Adrenal gland (tissue), 12 donors: ENCODE results near the gene MIEN1. TPM values are rescaled to one million over a fixed set of nuclear protein-coding genes. Genes with fewer than 3 reads are reported as not detected.
A peak's percentile ranks its signal among the peaks of the same experiment; 100 is the strongest.

Source experiments
- DNase-seq, 7 donors: peaks; one replicate each; pipeline ENCODE4 v3.0.0-alpha.2; 2019 to 2020
- H3K27ac ChIP-seq, 5 donors: fragments of 200-600 bp; sonication (generic) in 4 of 5; 1 replicate in 3 of 5; 2 replicates in 2 of 5; pipeline versions ENCODE4 v1.5.1 to v1.8.0; 2016 to 2020; ENCODE audit warnings: mild to moderate bottlenecking in 1 of 5
- H3K27me3 ChIP-seq: fragments of 200-600 bp; 2 replicates; pipeline ENCODE4 v1.8.0; 2021
- H3K36me3 ChIP-seq, 2 donors: fragments of 200-600 bp; replicated peaks in 1 of 2; 1 replicate in 1 of 2; 2 replicates in 1 of 2; pipeline versions ENCODE4 v1.5.1 to v1.8.0; 2018 to 2022
- H3K4me1 ChIP-seq, 2 donors: fragments of 200-600 bp; replicated peaks in 1 of 2; 1 replicate in 1 of 2; 2 replicates in 1 of 2; pipeline versions ENCODE4 v1.5.1 to v1.8.0; 2018 to 2021
- H3K4me3 ChIP-seq, 4 donors: fragments of 200-600 bp; sonication (generic) in 3 of 4; one replicate each; pipeline ENCODE4 v1.5.1; 2016 to 2018
- H3K9me3 ChIP-seq, 3 donors: fragments of 200-600 bp; sonication (generic) in 1 of 3; replicated peaks in 1 of 3; 1 replicate in 2 of 3; 2 replicates in 1 of 3; pipeline versions ENCODE4 v1.5.1 to v1.8.0; 2016 to 2021
- CTCF ChIP-seq, 6 experiments: fragments of 450-650 bp in 4 of 6; fragments of 200-600 bp in 2 of 6; sonication (generic) in 1 of 6; IDR thresholded peaks; 1 replicate in 5 of 6; 2 replicates in 1 of 6; pipeline versions ENCODE4 v1.5.1 to v1.8.0; 2016 to 2021; ENCODE audit warnings: antibody characterized with exemption in 6 of 6, mild to moderate bottlenecking in 2 of 6, moderate library complexity in 1 of 6
- POLR2A ChIP-seq, 2 donors: fragments of 450-650 bp; IDR thresholded peaks; one replicate each; pipeline ENCODE4 v1.6.1; 2017; ENCODE audit warnings: antibody characterized with exemption in 2 of 2, mild to moderate bottlenecking in 2 of 2, moderate library complexity in 1 of 2
- WGBS, 4 donors: extraction: QIAGEN DNeasy Blood & Tissue Kit in 2 of 4; methylation state at CpG; one replicate each; pipeline versions ENCODE4 v1.1.5 to v1.1.7; 2013 to 2017; 5-methylcytosine and 5-hydroxymethylcytosine counted together
- intact Hi-C, 2 donors: fragments of 100-400 bp; cut with DNase I; formaldehyde crosslinking; loops; one replicate each; pipeline versions ENCODE4 v1.14.1 to v1.15.0; 2022 to 2023
- polyA plus RNA-seq, 3 donors: library from polyadenylated mRNA; stranded (reverse); fragments of 200-250 nt in 2 of 3; fragments of 350-450 nt in 1 of 3; fragmentation: Illumina TruSeq in 1 of 3; extraction: RNeasy Lipid Tissue Mini Kit (QIAGEN cat#74804) in 1 of 3; gene quantifications; one replicate each; pipeline ENCODE4 v1.2.3, GENCODE V29; 2013 to 2014
- total RNA-seq, 9 donors: library from RNA; depleted of rRNA in 4 of 9; stranded (reverse); fragments of >200 nt in 4 of 9; fragments of 120-200 nt in 1 of 9; fragmentation: NEBNext Ultra II Directional in 1 of 9; extraction: Animal tissue kit (Norgen Biotek cat#: 25700) in 1 of 9; gene quantifications; one replicate each; pipeline versions ENCODE4 v1.1.0 to v1.2.4, GENCODE V29; 2013 to 2023
- donor health status: healthy with polysubstance abuse.
- donor health status: Bipolar disorder and iron deficiency.
- donor health status: DM: yes; HTN: yes; CAD: no.
- donor health status: DM: no; HTN: no; CAD: no.
- donor health status: DM: no; HTN: no; CAD: no.
- donor health status: DM: yes; HTN: yes; CAD: no.

Gene MIEN1
- total and polyA plus RNA-seq, 12 donors, result 41.9 to 210 (median 51.0) TPM

GRCh38 chr17:39737206-39737759 is 7.0 kb upstream of the MIEN1 start:
- WGBS, 4 donors, result 47 to 52% (median 49%) methylated on average over 7 to 13 of the region's 13 CpGs
- Histone ChIP-seq H3K27me3 (peaks cover 39% of the 10 kb centered on the region), H3K36me3 (no peaks in the 10 kb centered on the region), H3K4me3 (peak overlapping the region in 1 of 4 donors; percentile 37), H3K9me3 (no peaks in the 10 kb centered on the region), H3K4me1 (peaks cover 7 to 20% of the 10 kb centered on the region in 2 donors), H3K27ac (no peak overlapping the region)
- intact Hi-C loops, result no loop called here
- no peak for DNase-seq
- TF ChIP-seq CTCF (IDR thresholded peaks at IDR 0.05), result no peak
- no peak for TF ChIP-seq POLR2A (IDR thresholded peaks at IDR 0.05)

- no peak overlapping the region for H3K27ac ChIP-seq
- H3K36me3 ChIP-seq, result no peaks in the 10 kb centered on the region
- 75 to 78% (median 77%) methylated on average over 10 of the region's 10 CpGs for WGBS, 4 donors
- peaks cover 39% of the 10 kb centered on the region for H3K27me3 ChIP-seq
- TF ChIP-seq CTCF (IDR thresholded peaks at IDR 0.05) (no peak), POLR2A (IDR thresholded peaks at IDR 0.05) (no peak)
- no peak for DNase-seq
- H3K9me3 ChIP-seq, result no peaks in the 10 kb centered on the region
- peaks cover 7 to 20% of the 10 kb centered on the region in 2 donors for H3K4me1 ChIP-seq
- intact Hi-C loops, result no loop called here
- no peak overlapping the region for H3K4me3 ChIP-seq
Observed at GRCh38 chr17:39736319-39737165, 6.2 kb upstream of the MIEN1 start.

- 57 to 82% (median 76%) methylated on average over 2 of the region's 2 CpGs for WGBS, 4 donors
- no peaks in the 10 kb centered on the region for H3K36me3 ChIP-seq
- no peak overlapping the region for H3K4me3 ChIP-seq
- intact Hi-C loops, result no loop called here
- H3K27ac ChIP-seq, result no peak overlapping the region
- H3K27me3 ChIP-seq, result peaks cover 35% of the 10 kb centered on the region
- H3K4me1 ChIP-seq, result peaks cover 7 to 20% of the 10 kb centered on the region in 2 donors
- TF ChIP-seq POLR2A (IDR thresholded peaks at IDR 0.05), result no peak
- no peak for TF ChIP-seq CTCF (IDR thresholded peaks at IDR 0.05)
- H3K9me3 ChIP-seq, result no peaks in the 10 kb centered on the region
- no peak for DNase-seq
Observed at GRCh38 chr17:39735882-39736281, 5.5 kb upstream of the MIEN1 start.

DNA sequence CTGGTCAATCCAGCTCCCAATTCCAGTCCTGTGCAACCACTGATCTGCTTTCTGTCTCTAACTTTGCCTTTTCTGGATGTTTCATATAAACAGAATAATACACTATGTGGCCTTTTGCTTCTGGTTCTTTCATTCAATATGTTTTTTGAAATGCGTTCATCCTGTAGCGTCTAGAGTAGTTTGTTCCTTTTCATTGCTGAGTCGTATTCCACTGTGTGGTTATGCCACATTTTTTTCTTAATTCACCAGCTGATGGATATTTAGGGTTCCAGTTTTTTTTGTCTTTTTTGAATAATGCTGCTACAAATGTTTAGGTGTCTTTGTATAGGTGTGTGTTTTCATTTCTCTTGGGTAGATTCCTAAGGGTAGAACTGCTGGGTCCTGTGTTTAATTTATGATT is 2.3 kb upstream of the MIEN1 start:
- WGBS, 4 donors, result 89 to 94% (median 92%) methylated on average over 3 of the region's 3 CpGs
- H3K9me3 ChIP-seq, result no peaks in the 10 kb centered on the region
- no peak for DNase-seq
- H3K36me3 ChIP-seq, result no peaks in the 10 kb centered on the region
- no peak overlapping the region for H3K27ac ChIP-seq
- peaks cover 4 to 13% of the 10 kb centered on the region in 2 donors for H3K4me1 ChIP-seq
- H3K4me3 ChIP-seq, result no peak overlapping the region
- peaks cover 17% of the 10 kb centered on the region for H3K27me3 ChIP-seq
- no peak for TF ChIP-seq CTCF (IDR thresholded peaks at IDR 0.05)
- TF ChIP-seq POLR2A (IDR thresholded peaks at IDR 0.05), result no peak
- intact Hi-C loops, result no loop called here
